Panc1 (cell line): ENCODE data around the gene EXOC3L4.

ENCODE experiments used
- POLR2AphosphoS5 ChIP-seq: IDR thresholded peaks from 2 replicates; pipeline ENCODE4 v1.6.1; 2012; ENCODE audit warnings: mild to moderate bottlenecking, low read depth, low read length, moderate library complexity
- TF ChIP-seq, protein P1 (sequence below): fragments of 450-650 bp; IDR thresholded peaks from 2 replicates; pipeline ENCODE4 v1.5.1; 2017; ENCODE audit warnings: mild to moderate bottlenecking
- TF ChIP-seq, protein P2 (sequence below), 2 experiments: IDR thresholded peaks; 2 replicates each; pipeline ENCODE4 v1.6.1; 2011 to 2012; ENCODE audit warnings: low read depth in 2 of 2, control low read depth in 1 of 2, low read length in 1 of 2, mild to moderate bottlenecking in 1 of 2, moderate library complexity in 1 of 2; ENCODE audit not compliant: insufficient read depth in 1 of 2

DNA sequence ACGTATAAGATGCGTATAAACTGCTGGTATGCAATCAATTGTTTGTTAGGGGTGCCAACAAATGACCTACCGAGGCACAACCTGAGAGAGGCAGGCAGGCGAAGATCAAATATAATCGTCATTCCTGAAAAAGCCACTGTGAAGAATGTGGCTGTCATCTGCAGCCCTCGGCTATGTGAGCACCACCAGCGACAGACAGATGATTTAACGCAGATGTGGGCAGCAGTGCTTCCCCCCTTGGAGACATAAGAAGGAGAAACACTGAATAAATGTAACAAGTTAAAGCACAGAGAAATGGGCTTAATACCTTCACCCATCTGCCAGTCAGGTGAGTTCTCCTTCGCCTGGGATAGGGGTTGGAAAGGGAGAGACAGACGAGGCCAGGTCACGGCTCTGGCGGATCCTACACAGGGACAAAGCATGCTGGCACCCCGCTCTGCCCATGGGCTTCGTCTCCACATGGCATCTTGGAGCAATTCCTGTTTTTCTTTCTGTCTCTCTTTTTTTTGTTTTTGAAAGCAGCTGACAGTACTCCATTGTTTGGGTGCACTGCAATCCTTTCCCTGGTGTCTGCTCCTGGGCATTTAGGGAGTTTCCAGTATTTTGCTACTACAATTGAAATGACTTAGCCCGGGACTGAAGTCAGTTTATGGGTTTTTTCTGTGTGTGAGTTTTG, 56.9 kb downstream of the EXOC3L4 start:
- TF ChIP-seq, protein P1, sequence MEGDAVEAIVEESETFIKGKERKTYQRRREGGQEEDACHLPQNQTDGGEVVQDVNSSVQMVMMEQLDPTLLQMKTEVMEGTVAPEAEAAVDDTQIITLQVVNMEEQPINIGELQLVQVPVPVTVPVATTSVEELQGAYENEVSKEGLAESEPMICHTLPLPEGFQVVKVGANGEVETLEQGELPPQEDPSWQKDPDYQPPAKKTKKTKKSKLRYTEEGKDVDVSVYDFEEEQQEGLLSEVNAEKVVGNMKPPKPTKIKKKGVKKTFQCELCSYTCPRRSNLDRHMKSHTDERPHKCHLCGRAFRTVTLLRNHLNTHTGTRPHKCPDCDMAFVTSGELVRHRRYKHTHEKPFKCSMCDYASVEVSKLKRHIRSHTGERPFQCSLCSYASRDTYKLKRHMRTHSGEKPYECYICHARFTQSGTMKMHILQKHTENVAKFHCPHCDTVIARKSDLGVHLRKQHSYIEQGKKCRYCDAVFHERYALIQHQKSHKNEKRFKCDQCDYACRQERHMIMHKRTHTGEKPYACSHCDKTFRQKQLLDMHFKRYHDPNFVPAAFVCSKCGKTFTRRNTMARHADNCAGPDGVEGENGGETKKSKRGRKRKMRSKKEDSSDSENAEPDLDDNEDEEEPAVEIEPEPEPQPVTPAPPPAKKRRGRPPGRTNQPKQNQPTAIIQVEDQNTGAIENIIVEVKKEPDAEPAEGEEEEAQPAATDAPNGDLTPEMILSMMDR, result no peak
- TF ChIP-seq POLR2AphosphoS5, result no peak
- TF ChIP-seq, protein P2, sequence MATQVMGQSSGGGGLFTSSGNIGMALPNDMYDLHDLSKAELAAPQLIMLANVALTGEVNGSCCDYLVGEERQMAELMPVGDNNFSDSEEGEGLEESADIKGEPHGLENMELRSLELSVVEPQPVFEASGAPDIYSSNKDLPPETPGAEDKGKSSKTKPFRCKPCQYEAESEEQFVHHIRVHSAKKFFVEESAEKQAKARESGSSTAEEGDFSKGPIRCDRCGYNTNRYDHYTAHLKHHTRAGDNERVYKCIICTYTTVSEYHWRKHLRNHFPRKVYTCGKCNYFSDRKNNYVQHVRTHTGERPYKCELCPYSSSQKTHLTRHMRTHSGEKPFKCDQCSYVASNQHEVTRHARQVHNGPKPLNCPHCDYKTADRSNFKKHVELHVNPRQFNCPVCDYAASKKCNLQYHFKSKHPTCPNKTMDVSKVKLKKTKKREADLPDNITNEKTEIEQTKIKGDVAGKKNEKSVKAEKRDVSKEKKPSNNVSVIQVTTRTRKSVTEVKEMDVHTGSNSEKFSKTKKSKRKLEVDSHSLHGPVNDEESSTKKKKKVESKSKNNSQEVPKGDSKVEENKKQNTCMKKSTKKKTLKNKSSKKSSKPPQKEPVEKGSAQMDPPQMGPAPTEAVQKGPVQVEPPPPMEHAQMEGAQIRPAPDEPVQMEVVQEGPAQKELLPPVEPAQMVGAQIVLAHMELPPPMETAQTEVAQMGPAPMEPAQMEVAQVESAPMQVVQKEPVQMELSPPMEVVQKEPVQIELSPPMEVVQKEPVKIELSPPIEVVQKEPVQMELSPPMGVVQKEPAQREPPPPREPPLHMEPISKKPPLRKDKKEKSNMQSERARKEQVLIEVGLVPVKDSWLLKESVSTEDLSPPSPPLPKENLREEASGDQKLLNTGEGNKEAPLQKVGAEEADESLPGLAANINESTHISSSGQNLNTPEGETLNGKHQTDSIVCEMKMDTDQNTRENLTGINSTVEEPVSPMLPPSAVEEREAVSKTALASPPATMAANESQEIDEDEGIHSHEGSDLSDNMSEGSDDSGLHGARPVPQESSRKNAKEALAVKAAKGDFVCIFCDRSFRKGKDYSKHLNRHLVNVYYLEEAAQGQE (IDR thresholded peaks at IDR 0.05; ENCODE audit: insufficient read depth in 1 of 2, low read depth in 2 of 2, low read length in 1 of 2), result no peak
